ENCODE data around the gene BCAS3.

DNA sequence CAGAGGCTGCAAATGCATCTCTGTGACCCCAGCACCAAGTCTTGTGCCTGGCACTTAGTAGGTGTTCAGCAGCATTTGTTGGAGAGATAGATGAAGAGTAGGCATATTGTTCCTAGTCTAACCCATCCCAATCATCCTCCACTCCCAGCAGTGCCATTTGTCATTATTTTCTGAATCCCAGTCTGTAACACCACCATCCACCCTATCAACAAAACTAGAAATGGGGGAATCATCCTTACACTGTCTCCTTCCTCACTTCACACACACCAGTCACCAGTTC lies 626.1 kb downstream of the BCAS3 start:
- TF ChIP-seq, protein P1, sequence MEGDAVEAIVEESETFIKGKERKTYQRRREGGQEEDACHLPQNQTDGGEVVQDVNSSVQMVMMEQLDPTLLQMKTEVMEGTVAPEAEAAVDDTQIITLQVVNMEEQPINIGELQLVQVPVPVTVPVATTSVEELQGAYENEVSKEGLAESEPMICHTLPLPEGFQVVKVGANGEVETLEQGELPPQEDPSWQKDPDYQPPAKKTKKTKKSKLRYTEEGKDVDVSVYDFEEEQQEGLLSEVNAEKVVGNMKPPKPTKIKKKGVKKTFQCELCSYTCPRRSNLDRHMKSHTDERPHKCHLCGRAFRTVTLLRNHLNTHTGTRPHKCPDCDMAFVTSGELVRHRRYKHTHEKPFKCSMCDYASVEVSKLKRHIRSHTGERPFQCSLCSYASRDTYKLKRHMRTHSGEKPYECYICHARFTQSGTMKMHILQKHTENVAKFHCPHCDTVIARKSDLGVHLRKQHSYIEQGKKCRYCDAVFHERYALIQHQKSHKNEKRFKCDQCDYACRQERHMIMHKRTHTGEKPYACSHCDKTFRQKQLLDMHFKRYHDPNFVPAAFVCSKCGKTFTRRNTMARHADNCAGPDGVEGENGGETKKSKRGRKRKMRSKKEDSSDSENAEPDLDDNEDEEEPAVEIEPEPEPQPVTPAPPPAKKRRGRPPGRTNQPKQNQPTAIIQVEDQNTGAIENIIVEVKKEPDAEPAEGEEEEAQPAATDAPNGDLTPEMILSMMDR (IDR thresholded peaks at IDR 0.05; ENCODE audit: insufficient read depth, low read depth, low read length), result no peak
- TF ChIP-seq EZH2 (IDR thresholded peaks at IDR 0.05; ENCODE audit: insufficient read depth, low read length), result no peak
